CD1c-positive myeloid dendritic cell (primary cell): ENCODE results near the gene TRRAP.

ENCODE experiments used
- DNase-seq: peaks from one replicate; pipeline ENCODE4 v3.0.0-alpha.2; 2016; ENCODE audit errors: extremely low spot score

The TRRAP gene

GRCh38 chr7:99050971-99051370 is 172.6 kb downstream of the TRRAP start:
- no peak for DNase-seq

DNA sequence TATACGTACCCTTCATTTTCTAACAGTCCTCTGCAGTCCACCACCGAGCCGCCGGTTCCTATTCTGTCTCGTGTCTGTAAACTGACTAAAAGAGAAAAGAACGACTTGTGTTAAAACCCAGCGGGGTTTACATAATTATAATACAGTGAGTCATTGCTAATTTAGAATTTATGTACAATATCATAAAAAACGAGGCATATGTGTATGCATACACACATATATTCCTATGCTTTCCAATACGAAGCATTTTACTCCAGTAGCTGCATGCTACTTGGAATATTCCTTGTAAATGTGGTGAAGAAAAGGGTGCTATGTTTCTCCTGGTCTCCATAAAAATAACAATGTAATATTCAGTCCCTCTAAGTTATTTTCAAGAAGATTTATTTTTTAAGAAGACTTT is 176.4 kb downstream of the TRRAP start:
- no peak for DNase-seq

GRCh38 chr7:99061001-99061776 is 182.9 kb downstream of the TRRAP start:
- DNase-seq = no peak
